ENCODE results near the gene MFSD12.
A peak's percentile ranks its signal among the peaks of the same experiment; 100 is the strongest.
"Not testable (repeated sequence)": the region's sequence is repeated elsewhere in the genome, so short reads cannot be mapped to it uniquely, and the experiment has no call there.

MFSD12 gene

GRCh38 chr19:3584036-3584802 is 26.8 kb upstream of the MFSD12 start:
- not testable (repeated sequence) for DNase-seq (ENCODE audit: low spot score)

- DNase-seq (ENCODE audit: low spot score) = not testable (repeated sequence)
These were observed 24.4 kb upstream of the MFSD12 start for GRCh38 chr19:3581792-3582191.

- peak; percentile 82 for DNase-seq (ENCODE audit: low spot score)
These were observed 23.0 kb upstream of the MFSD12 start for GRCh38 chr19:3580156-3580934.

- no peak for DNase-seq (ENCODE audit: low spot score)
These were observed 21.0 kb upstream of the MFSD12 start for GRCh38 chr19:3578390-3578789.

- DNase-seq (ENCODE audit: low spot score) = no peak
These were observed 20.4 kb upstream of the MFSD12 start for GRCh38 chr19:3577723-3578344.

GRCh38 chr19:3576696-3577443 is 19.5 kb upstream of the MFSD12 start:
- DNase-seq (ENCODE audit: low spot score) = no peak

- DNase-seq (ENCODE audit: low spot score) = no peak
These were observed 18.7 kb upstream of the MFSD12 start for GRCh38 chr19:3575949-3576673.

GRCh38 chr19:3575260-3575741 is 17.9 kb upstream of the MFSD12 start:
- no peak for DNase-seq (ENCODE audit: low spot score)

- DNase-seq (ENCODE audit: low spot score) = peak; percentile 98
These were observed 16.7 kb upstream of the MFSD12 start for GRCh38 chr19:3573858-3574637.

GRCh38 chr19:3573162-3573857 is 15.9 kb upstream of the MFSD12 start:
- DNase-seq (ENCODE audit: low spot score) = peak; percentile 34

- DNase-seq (ENCODE audit: low spot score) = no peak
These were observed 15.4 kb upstream of the MFSD12 start, which contains the start of gene HMG20B for GRCh38 chr19:3572855-3573161. TSS of gene HMG20B (plus strand) at chr19:3572944. CDS start at chr19:3573310, 366 bp downstream.

- DNase-seq (ENCODE audit: low spot score) = peak; percentile 99
These were observed 14.9 kb upstream of the MFSD12 start for GRCh38 chr19:3572132-3572854.

- DNase-seq (ENCODE audit: low spot score) = no peak
These were observed 13.2 kb upstream of the MFSD12 start for GRCh38 chr19:3570606-3571011.

GRCh38 chr19:3570042-3570441 is 12.7 kb upstream of the MFSD12 start:
- not testable (repeated sequence) for DNase-seq (ENCODE audit: low spot score)

- peak; percentile 33 for DNase-seq (ENCODE audit: low spot score)
These were observed 7.8 kb upstream of the MFSD12 start for GRCh38 chr19:3565139-3565538.

- no peak for DNase-seq (ENCODE audit: low spot score)
These were observed 6.5 kb upstream of the MFSD12 start for GRCh38 chr19:3563709-3564524.

GRCh38 chr19:3556978-3557460 is 367 bp downstream of the MFSD12 start:
- peak; percentile 54 for DNase-seq (ENCODE audit: low spot score)

- DNase-seq (ENCODE audit: low spot score) = no peak
These were observed 886 bp downstream of the MFSD12 start for GRCh38 chr19:3556423-3556977.
